ENCODE data around the gene SCARF2. TPM values are rescaled to one million over a fixed set of nuclear protein-coding genes. Genes with fewer than 3 reads are reported as not detected.

The SCARF2 gene
- total RNA-seq, 4 donors from 2014 or later, result 28.4 to 72.0 (median 53.1) TPM

DNA sequence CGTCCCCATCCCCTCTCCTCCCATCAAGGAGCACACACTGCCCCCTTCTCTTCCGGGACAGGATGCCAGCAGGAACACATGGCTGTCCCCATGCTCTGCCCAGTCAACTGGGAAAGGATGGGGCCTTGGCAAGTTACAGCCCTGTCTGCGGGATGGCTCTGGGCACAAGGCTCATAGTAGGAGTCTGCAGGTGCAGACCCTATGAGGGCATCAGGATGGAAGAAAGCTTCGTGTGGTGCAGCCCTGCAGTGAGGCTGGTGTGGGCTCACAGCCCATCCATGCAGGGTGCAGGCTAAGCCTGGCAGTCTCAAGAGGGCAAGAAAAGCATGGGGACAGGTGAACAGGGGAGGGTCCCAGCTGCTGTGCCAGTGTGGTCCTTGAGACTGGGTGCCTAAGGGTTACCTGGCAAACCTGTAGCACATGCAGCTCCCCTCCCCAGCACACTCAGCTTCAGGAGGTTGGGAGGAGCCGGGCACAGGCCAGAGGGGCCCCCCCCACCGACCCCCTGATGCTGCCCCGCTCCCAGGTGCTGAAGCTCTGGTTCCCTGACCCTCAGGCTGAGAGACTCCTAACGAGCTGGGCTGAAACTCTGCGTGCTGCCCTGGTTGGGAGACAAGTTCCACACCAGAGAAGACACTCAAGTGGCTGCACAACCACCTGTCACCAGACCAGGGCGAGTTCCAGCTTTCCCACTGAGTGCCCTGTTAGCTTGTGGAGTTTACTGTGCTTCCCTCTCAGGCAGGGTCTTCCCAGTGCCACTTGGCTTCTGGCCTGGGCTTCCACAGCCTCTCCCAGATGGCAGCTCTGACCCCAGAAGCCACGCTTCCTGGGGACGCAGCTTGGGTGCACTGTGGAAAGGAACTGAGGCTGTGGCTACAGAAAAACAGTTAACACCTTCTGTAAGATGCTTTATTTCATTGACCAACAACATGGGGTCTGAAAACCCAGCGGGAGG is 3.3 kb upstream of the SCARF2 start:
- Histone ChIP-seq H3K9me3 (no peaks in the 10 kb centered on the region), H3K4me3 (no peak overlapping the region), H3K27ac (peak overlapping the region in 3 of 4 donors; percentile 25 to 65 (median 45)), H3K27me3 (no peaks in the 10 kb centered on the region), H3K36me3 (peaks cover 0 to 44% (median 0%) of the 10 kb centered on the region in 3 donors), H3K4me1 (peaks cover 0 to 59% (median 17%) of the 10 kb centered on the region in 4 donors)
- DNase-seq (ENCODE audit: low spot score in 2 of 2), result no peak
- 68 to 71% methylated on average over 8 to 9 of the region's 13 CpGs for WGBS, 2 donors
- TF ChIP-seq EP300 (IDR thresholded peaks at IDR 0.05), result no peak
- TF ChIP-seq POLR2A (IDR thresholded peaks at IDR 0.05), result no peak
- TF ChIP-seq, protein P1, sequence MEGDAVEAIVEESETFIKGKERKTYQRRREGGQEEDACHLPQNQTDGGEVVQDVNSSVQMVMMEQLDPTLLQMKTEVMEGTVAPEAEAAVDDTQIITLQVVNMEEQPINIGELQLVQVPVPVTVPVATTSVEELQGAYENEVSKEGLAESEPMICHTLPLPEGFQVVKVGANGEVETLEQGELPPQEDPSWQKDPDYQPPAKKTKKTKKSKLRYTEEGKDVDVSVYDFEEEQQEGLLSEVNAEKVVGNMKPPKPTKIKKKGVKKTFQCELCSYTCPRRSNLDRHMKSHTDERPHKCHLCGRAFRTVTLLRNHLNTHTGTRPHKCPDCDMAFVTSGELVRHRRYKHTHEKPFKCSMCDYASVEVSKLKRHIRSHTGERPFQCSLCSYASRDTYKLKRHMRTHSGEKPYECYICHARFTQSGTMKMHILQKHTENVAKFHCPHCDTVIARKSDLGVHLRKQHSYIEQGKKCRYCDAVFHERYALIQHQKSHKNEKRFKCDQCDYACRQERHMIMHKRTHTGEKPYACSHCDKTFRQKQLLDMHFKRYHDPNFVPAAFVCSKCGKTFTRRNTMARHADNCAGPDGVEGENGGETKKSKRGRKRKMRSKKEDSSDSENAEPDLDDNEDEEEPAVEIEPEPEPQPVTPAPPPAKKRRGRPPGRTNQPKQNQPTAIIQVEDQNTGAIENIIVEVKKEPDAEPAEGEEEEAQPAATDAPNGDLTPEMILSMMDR (IDR thresholded peaks at IDR 0.05), result no peak

DNA sequence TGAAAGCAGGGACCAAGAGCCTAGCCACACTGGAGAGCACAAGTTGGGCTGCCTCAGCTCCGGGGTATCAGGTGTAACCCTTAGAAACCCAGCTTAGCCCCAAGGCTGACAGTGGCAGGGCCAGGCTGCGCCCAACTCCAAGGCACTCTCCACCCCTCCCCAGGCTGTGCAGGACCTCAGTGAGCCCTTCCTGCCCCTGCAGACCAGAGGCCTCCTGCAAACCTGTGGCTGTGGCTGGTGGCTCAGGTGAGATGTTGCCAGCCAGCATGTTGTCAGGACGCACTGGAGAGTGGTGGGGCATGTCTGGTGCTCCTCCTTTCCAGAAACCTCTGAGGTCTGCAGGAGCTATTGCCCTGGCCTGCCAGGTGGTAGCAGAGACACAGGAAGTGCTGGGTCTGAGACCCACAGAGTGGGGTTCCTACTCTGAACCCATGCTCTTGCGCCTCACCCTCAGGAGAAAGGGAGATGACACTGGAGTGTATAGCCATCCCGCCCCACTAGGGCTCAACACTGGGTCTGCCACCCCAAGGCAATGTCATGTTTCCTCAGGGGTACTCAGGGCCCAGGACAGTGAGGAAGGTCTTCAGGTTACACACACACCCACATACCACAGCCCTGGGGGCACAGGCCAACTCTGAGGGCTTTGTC is 2.4 kb upstream of the SCARF2 start:
- Histone ChIP-seq H3K27me3 (no peaks in the 10 kb centered on the region), H3K27ac (peak overlapping the region in 1 of 4 donors; percentile 4), H3K9me3 (no peaks in the 10 kb centered on the region), H3K4me3 (no peak overlapping the region), H3K36me3 (peaks cover 0 to 35% (median 0%) of the 10 kb centered on the region in 3 donors), H3K4me1 (peaks cover 0 to 68% (median 22%) of the 10 kb centered on the region in 4 donors)
- TF ChIP-seq EP300 (IDR thresholded peaks at IDR 0.05) (no peak), POLR2A (IDR thresholded peaks at IDR 0.05) (no peak)
- TF ChIP-seq, protein P1 (IDR thresholded peaks at IDR 0.05), result no peak
- DNase-seq (ENCODE audit: low spot score in 2 of 2), result no peak
- 96% methylated on average over 3 to 4 of the region's 5 CpGs for WGBS, 2 donors

DNA sequence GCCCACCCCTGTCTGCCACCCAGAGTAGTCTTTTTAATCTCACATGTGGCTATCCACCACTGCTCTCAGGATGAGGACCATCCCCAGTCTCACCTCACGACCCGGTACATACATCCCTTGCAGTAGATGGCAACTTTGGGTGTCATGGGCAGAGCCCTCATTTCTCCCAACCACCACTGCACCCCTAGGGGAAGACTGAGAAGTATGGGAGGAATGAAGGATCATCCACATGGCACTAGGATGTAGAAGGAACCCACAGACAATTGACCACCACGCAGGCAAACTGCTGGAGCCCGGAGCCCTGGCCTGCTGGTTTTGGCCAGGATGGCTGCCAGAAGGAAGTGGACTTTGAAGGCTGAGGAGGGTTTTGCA is 1.9 kb upstream of the SCARF2 start:
- Histone ChIP-seq H3K9me3 (no peaks in the 10 kb centered on the region), H3K36me3 (peaks cover 0 to 30% (median 0%) of the 10 kb centered on the region in 3 donors), H3K27me3 (no peaks in the 10 kb centered on the region), H3K27ac (peak overlapping the region in 1 of 4 donors; percentile 94), H3K4me3 (no peak overlapping the region), H3K4me1 (peaks cover 0 to 73% (median 23%) of the 10 kb centered on the region in 4 donors)
- WGBS, 2 donors, result 77 to 87% methylated on average over 4 of the region's 4 CpGs
- TF ChIP-seq EP300 (IDR thresholded peaks at IDR 0.05), result no peak
- TF ChIP-seq, protein P1 (IDR thresholded peaks at IDR 0.05), result no peak
- DNase-seq (ENCODE audit: low spot score in 2 of 2), result no peak

DNA sequence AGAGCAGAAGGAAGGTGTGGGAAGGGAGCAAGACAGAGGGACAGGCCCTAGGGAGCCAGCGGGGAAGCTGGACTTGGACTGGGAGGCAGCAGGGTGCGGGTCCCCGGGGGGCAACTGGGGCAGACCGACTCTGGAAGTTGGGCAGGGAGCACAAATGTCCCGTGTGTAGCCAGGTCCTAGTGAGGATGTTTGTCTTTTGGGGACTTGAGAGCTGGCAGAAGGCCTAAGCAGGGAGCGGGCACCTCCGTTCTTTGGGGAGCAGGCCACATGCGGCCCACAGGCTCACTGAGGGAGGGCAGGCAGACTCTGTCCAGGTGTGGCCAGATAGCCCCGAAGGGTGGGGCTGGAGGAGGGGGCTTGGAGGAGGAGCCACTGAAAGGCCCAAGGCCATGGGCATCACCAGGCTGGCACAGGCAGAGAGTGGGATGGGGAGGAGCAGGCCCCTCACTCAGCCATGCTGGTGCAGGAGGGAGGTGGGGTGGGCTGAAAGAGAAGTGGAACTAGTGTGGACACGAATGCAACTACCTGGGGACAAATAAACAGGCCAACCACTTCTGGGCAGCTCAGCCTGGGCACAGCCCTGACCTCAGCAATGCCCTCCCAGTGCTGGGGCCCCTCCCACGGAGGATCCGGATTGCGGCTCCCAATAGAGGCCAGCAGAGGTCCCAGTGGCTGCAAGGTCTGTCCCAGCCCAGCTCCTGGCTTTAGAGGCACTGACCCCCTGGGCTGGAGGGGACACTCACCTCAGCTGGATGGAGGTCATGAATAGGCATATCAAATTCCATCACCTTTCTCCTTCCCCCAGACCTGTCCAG is 1.3 kb upstream of the SCARF2 start:
- H3K4me1 ChIP-seq, result peaks cover 0 to 80% (median 24%) of the 10 kb centered on the region in 4 donors
- no peaks in the 10 kb centered on the region for H3K9me3 ChIP-seq
- H3K4me3 ChIP-seq, result peak overlapping the region; percentile 48 to 86 (median 64)
- no peaks in the 10 kb centered on the region for H3K27me3 ChIP-seq
- 56 to 58% methylated on average over 13 of the region's 13 CpGs for WGBS, 2 donors
- no peak for DNase-seq (ENCODE audit: low spot score in 2 of 2)
- peaks cover 0 to 24% (median 0%) of the 10 kb centered on the region in 3 donors for H3K36me3 ChIP-seq
- no peak for TF ChIP-seq POLR2A (IDR thresholded peaks at IDR 0.05)
- TF ChIP-seq, protein P1 (IDR thresholded peaks at IDR 0.05), result peak in 3 of 5 experiments; percentile 5 to 15 (median 8)
- peak overlapping the region; percentile 74 to 98 (median 86) for H3K27ac ChIP-seq

All from tibial nerve (tissue), 4 donors.